ENCODE results near the gene HIRA.
"Not testable (repeated sequence)": the region's sequence is repeated elsewhere in the genome, so short reads cannot be mapped to it uniquely, and the experiment has no call there.

HIRA gene

GRCh38 chr22:19461506-19461905, 30.0 kb upstream of the HIRA start:
- no peak for DNase-seq

DNA sequence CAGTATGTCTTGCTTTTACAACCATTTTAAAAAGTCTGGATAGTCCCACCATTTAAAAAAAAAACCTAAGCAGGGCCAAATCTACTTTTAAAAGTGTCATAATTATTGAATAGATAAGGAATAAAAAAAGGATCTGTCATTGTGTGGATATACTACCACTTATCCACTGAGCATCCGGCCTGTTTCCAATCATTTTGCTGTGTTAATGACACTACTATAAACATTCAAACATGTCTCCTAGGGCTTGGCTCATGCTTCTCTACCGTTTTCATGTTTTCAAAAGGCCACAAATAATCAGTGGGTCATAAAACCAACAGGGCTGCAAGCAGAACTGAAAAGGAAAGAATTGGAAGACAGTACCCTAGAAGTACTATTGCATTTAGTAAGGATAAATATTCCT, 28.5 kb upstream of the HIRA start:
- DNase-seq, result no peak

GRCh38 chr22:19457828-19458428, 26.4 kb upstream of the HIRA start:
- DNase-seq, result no peak

- no peak for DNase-seq
Measured at GRCh38 chr22:19456541-19456940, 25.0 kb upstream of the HIRA start.

- no peak for DNase-seq
Measured at GRCh38 chr22:19455585-19456370, 24.2 kb upstream of the HIRA start.

GRCh38 chr22:19455033-19455432, 23.5 kb upstream of the HIRA start:
- DNase-seq, result no peak

GRCh38 chr22:19454156-19454555, 22.6 kb upstream of the HIRA start:
- no peak for DNase-seq

DNA sequence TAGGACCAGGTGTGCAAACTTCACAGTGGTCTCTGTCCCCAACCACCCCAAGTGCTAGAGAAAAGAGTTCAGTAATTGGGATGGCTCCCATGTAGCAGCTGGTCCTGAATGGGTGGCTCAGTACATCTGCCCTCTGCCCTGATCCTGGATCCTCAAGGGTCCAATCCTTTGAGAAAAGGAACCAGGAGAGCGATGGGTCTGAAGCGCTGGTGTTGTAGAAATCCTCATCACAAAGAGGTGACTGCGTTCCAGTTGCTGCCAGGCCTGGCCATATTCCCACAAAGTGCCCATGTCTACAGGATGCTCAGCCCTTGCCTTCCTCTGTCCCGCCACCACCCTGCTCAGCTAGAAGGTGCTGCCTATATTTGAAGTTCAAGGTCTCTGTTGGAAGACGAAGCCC, 22.2 kb upstream of the HIRA start:
- no peak for DNase-seq

GRCh38 chr22:19451570-19451969, 20.0 kb upstream of the HIRA start:
- no peak for DNase-seq

- no peak for DNase-seq
Measured at GRCh38 chr22:19450363-19451175, 19.0 kb upstream of the HIRA start.

GRCh38 chr22:19449422-19449767, 17.9 kb upstream of the HIRA start:
- no peak for DNase-seq

GRCh38 chr22:19448739-19449421, 17.3 kb upstream of the HIRA start:
- no peak for DNase-seq

DNA sequence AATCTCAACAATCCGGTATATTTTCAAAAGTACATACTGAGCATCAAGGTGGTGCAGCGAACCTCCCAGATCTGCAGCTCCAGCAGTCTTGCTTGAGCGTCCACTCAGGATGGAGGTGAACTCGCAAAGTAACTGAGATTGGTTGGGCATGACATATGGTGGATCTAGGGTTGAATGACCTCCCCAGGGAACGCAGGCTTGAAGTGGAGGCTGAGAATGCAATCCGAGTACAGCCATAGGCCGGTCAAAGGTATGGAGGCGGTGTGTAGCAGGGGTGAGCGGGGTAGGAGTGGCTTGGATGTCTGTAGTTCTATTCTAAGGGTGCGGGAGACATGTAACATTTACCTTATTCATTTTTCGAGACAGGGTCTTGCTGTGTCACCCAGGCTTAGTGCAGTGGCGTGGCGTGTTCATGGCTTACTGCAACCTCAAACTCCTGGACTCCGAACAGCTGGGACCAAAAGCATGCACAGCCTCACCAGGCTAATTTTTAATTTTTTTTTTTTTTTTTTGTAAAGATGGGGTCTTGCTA, 16.6 kb upstream of the HIRA start:
- DNase-seq, result no peak

GRCh38 chr22:19447330-19448075, 16.0 kb upstream of the HIRA start, which contains the start of gene C22orf39:
C22orf39 (minus strand) TSS chr22:19447711; CDS start chr22:19447688, 23 bp downstream.
- peak; percentile 58 to 79 (median 70) for DNase-seq

DNA sequence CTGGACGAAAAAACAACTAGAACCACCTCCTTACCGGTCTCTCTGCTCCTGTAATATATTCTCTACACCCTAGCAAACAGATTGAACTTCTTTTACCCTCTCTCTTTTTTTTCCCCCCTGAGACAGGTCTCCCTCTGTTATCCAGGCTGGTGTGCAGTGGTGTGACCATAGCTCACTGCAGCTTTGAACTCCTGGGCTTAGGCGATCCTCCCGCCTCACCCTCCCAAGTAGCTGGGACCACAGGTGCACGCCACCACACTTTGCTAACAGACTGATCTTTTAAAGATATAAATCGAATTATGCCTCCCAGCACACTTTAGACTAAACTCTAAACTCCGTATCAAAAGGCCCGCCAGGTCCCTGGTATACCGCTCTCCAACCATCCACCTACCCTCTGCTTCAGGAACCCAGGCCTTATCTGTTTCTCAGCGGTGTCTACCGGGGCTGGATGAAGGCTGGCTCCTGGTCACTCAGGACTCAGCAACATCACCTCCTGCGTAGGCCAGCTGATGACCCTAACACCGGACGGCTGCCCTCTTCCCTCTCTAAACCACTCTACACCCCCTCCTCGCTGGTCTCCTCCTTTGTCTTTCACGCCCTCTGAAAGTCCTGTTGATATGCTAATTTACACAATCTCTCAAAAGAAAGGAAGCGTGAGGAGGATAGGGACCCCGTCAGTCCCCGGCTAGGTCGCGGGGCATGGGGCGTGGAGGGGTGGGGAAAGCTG, 15.2 kb upstream of the HIRA start:
- no peak for DNase-seq

DNA sequence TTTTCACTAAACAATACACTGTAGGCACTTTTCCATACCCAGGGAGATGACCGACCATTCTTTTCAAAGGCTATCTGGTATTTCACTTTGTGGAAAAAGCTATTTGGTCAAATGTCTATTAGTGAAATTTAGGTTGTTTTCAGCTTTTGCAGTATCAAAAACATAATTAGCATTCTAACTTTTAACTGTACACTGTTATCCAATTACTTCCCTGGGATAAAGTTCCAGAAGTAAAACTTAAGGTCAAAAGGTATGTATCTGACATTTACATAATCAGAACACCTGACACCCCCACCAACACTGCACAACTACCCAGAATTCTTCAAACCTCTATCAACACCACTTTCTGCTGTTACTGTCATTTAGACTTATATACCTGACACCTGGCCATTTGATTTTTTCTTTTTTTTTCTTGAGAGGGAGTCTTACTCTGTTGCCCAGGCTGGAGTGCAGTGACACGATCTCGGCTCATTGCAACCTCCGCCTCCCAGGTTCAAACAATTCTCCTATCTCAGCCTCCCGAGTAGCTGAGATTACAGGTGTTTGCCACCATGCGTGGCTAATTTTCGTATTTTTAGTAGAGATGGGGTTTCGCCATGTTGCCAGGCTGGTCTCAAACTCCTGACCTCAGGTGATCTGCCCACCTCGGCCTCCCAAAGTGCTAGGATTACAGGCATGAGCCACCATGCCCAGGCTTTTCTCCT, 13.9 kb upstream of the HIRA start:
- not testable (repeated sequence) for DNase-seq

DNA sequence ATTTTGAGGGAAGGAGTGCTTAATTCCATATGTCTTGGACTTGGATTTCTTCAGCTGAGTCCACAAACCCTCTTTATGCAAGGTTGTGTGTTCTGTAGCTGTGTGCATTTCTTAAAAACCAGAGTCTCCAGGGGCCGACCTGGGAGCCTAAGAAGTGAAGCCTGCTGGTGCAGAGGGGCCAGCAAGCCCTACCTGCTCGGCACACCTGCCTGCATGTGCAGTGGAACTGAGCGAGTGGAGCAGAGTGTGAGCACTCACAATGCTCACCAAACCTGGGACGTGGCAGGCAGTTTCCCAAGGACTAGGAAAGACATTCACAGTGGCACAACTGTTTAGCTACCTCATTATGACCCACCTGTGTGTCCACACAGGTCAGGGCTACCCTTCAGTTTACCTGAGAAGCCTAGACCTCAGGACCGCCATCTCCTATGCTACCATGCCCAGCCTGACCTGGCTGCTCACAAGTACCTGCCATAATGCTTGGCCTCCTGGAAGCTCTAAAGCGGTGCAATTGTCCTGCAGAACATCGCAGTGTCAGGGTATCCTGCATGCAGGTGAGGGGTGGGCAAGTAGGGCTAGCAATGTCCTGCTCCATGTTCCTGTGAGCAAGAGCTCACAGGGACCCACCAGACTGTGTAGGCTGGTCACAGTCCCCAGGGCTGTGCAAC, 12.1 kb upstream of the HIRA start:
- DNase-seq, result no peak

DNA sequence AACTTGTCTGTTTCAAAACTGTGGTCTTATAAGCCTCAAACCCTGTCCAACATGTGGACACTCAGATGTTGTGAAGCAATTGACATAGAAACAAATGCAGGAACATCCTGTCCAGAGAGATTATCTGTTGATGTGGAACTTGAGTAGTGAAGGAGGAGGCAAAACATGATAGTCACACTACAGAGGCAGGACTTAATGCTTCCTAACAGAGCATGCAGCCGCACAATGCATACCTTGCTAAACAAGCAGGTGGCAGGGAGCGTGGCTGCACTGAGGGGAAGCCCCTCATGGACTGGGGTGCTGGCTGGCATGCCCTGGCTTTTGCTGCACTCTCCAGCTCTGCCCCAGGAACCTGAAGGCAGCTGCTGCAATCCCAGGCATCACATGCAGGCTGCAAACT, 10.6 kb upstream of the HIRA start:
- no peak for DNase-seq

DNA sequence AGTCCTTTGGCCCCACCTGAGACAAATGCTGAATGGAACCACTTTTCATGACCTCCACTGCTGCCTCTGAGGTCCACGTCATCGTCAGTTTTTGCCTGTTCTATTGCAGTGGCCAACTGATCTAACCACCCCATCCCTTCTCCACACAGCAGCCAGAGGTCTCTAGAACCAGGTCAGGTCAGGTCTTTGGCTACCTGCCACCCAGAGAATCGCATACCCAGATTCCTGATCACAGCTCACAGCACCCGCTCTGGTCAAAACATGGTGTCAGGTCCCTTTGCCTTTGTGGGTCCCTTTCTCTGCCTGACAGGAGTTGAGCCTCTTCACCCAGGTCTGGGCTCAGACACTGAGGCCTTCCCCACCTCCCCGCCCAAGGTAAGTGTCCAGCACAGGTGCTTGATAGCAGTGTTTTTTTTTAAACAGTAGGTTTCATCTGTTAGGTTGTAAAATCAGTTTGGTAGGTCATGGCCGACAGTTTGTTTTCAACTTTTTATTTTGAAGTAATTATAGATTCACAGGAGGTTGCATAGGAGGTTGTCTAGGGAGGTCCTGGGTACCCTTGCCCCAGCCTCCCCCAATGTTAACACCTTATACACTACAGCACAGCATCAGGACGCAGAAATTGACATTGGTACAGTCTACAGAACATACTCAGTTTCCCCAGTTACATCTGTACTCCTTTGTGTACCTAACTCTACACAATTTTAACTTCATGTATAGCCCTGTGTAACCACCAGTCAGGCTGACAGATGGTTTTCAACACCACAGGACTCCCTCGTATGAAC, 9.1 kb upstream of the HIRA start:
- no peak for DNase-seq

All from activated naive CD4-positive, alpha-beta T cell (primary cell).